ENCODE data around the gene PGGT1B. TPM values are rescaled to one million over a fixed set of nuclear protein-coding genes. Genes with fewer than 3 reads are reported as not detected.

Gene PGGT1B
- total and polyA plus RNA-seq, 2 of the 8 experiments (the other 6 are each of a cell fraction or from before 2014, with no cell fraction given), result 1.9 to 43.1 TPM

- TF ChIP-seq TAF7 (optimal IDR thresholded peaks at IDR 0.05; ENCODE audit: borderline replicate concordance, low read depth, low read length) (no peak), SIN3A (conservative IDR thresholded peaks at IDR 0.05 in 1 of 2, IDR thresholded peaks at IDR 0.05 in 1 of 2; ENCODE audit: low read depth in 1 of 2, low read length in 2 of 2) (no peak), CEBPB (IDR thresholded peaks at IDR 0.05; ENCODE audit: low read depth, low read length) (no peak), TAF1 (IDR thresholded peaks at IDR 0.05; ENCODE audit: low read depth, low read length) (no peak), EGR1 (IDR thresholded peaks at IDR 0.05; ENCODE audit: borderline replicate concordance, low read depth, low read length) (no peak), POLR2AphosphoS5 (IDR thresholded peaks at IDR 0.05; ENCODE audit: low read depth, low read length) (no peak), CBX8 (IDR thresholded peaks at IDR 0.05; ENCODE audit: borderline replicate concordance, low read depth, low read length) (no peak)
Measured at GRCh38 chr5:115236599-115236998, 26.1 kb downstream of the PGGT1B start (continued).

Data from H1 (cell line).